Activated CD8-positive, alpha-beta memory T cell treated with anti-CD3 and anti-CD28 coated beads for 48 hours (primary cell): Measurements from ENCODE around the gene ESR1.
"Not testable (repeated sequence)": the region's sequence is repeated elsewhere in the genome, so short reads cannot be mapped to it uniquely, and the experiment has no call there.

Source experiments
- DNase-seq, 3 experiments: peaks; one replicate each; pipeline ENCODE4 v3.0.0-alpha.2; 2020; ENCODE audit warnings: low read depth in 2 of 3, low spot score in 2 of 3

Gene ESR1

GRCh38 chr6:151964412-151964811 lies 156.9 kb downstream of the ESR1 start:
- not testable (repeated sequence) for DNase-seq

- DNase-seq = no peak
Observed at GRCh38 chr6:151974061-151974617, 166.7 kb downstream of the ESR1 start.

GRCh38 chr6:151975795-151976194 lies 168.3 kb downstream of the ESR1 start:
- DNase-seq = no peak

- DNase-seq = not testable (repeated sequence)
Observed at GRCh38 chr6:151988199-151988598, 180.7 kb downstream of the ESR1 start.

GRCh38 chr6:151992091-151992490 lies 184.6 kb downstream of the ESR1 start:
- no peak for DNase-seq

- no peak for DNase-seq
Observed at GRCh38 chr6:151993364-151993763, 185.9 kb downstream of the ESR1 start.

- DNase-seq = no peak
Observed at GRCh38 chr6:151998784-151999183, 191.3 kb downstream of the ESR1 start.

- no peak for DNase-seq
Observed at GRCh38 chr6:151999194-151999593, 191.7 kb downstream of the ESR1 start.

GRCh38 chr6:152001408-152001807 lies 193.9 kb downstream of the ESR1 start:
- DNase-seq = no peak

- DNase-seq = no peak
Observed at GRCh38 chr6:152002306-152002705, 194.8 kb downstream of the ESR1 start.

GRCh38 chr6:152004036-152004566 lies 196.6 kb downstream of the ESR1 start:
- DNase-seq = no peak

GRCh38 chr6:152004896-152005295 lies 197.4 kb downstream of the ESR1 start:
- no peak for DNase-seq

- no peak for DNase-seq
Observed at GRCh38 chr6:152008779-152009178, 201.3 kb downstream of the ESR1 start.

GRCh38 chr6:152012227-152012626 lies 204.7 kb downstream of the ESR1 start:
- DNase-seq = no peak

GRCh38 chr6:152018876-152019275 lies 211.4 kb downstream of the ESR1 start:
- no peak for DNase-seq

- DNase-seq = no peak
Observed at GRCh38 chr6:152022303-152022702, 214.8 kb downstream of the ESR1 start.

- no peak for DNase-seq
Observed at GRCh38 chr6:152023613-152024012, 216.1 kb downstream of the ESR1 start.

GRCh38 chr6:152026291-152026690 lies 218.8 kb downstream of the ESR1 start:
- no peak for DNase-seq

- not testable (repeated sequence) for DNase-seq
Observed at GRCh38 chr6:152026744-152027143, 219.3 kb downstream of the ESR1 start.

GRCh38 chr6:152033765-152034164 lies 226.3 kb downstream of the ESR1 start:
- DNase-seq = not testable (repeated sequence)

GRCh38 chr6:152034631-152035030 lies 227.1 kb downstream of the ESR1 start:
- no peak for DNase-seq

- no peak for DNase-seq
Observed at GRCh38 chr6:152046118-152046517, 238.6 kb downstream of the ESR1 start.

- no peak for DNase-seq
Observed at GRCh38 chr6:152048921-152049320, 241.4 kb downstream of the ESR1 start.
